Epithelial cell of proximal tubule (primary cell): ENCODE data around the gene INF2. TPM values are rescaled to one million over a fixed set of nuclear protein-coding genes. Genes with fewer than 3 reads are reported as not detected.

ENCODE experiments used
- DNase-seq: peaks from one replicate; pipeline ENCODE4 v3.0.0-alpha.2; 2011; ENCODE audit warnings: low read depth
- H3K4me3 ChIP-seq: 2 replicates; pipeline ENCODE4 v1.5.1; 2011; ENCODE audit warnings: low read depth, mild to moderate bottlenecking, low read length
- total RNA-seq: library from RNA; depleted of rRNA; stranded (reverse); fragments of >200 nt; gene quantifications from 2 replicates; pipeline ENCODE4 v1.2.3, GENCODE V29; 2015
- TF ChIP-seq, protein P1 (sequence below): conservative IDR thresholded peaks from 2 replicates; pipeline ENCODE4 v1.5.1; 2012; ENCODE audit warnings: low read depth, mild to moderate bottlenecking, low read length

Gene INF2
- total RNA-seq, 1 donor from 2014 or later: 100 TPM

DNA sequence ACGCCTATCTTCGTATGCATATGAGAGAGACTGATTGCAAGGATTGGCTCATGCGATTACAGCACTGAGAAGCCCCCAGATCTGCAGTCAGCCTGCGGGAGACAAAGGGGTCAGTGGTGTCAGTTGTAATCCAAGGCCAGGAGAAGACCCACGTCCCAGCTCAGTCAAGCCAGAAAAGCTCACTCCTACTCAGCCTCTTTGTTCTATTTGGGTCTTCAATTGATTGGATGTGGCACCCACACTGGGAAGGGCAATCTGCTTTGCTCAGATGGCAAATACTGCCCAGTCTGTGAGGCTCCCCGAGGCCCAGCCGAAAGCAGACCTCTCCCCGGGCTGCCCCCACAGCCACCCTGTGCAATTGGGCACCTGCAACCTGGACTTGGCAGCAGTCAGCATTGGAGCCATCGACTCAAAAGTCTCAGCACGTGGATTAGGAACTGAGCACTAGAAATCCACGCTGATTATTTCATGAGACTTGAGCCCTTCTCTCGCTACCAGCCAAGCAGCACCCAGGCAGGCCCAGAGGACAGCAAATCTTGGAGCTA is 45.3 kb upstream of the INF2 start:
- no peak for DNase-seq
- H3K4me3 ChIP-seq: no peak overlapping the region
- TF ChIP-seq, protein P1, sequence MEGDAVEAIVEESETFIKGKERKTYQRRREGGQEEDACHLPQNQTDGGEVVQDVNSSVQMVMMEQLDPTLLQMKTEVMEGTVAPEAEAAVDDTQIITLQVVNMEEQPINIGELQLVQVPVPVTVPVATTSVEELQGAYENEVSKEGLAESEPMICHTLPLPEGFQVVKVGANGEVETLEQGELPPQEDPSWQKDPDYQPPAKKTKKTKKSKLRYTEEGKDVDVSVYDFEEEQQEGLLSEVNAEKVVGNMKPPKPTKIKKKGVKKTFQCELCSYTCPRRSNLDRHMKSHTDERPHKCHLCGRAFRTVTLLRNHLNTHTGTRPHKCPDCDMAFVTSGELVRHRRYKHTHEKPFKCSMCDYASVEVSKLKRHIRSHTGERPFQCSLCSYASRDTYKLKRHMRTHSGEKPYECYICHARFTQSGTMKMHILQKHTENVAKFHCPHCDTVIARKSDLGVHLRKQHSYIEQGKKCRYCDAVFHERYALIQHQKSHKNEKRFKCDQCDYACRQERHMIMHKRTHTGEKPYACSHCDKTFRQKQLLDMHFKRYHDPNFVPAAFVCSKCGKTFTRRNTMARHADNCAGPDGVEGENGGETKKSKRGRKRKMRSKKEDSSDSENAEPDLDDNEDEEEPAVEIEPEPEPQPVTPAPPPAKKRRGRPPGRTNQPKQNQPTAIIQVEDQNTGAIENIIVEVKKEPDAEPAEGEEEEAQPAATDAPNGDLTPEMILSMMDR: no peak

- no peak overlapping the region for H3K4me3 ChIP-seq
- no peak for DNase-seq
- TF ChIP-seq, protein P1: no peak
Observed at GRCh38 chr14:104644656-104645378, 44.6 kb upstream of the INF2 start.

DNA sequence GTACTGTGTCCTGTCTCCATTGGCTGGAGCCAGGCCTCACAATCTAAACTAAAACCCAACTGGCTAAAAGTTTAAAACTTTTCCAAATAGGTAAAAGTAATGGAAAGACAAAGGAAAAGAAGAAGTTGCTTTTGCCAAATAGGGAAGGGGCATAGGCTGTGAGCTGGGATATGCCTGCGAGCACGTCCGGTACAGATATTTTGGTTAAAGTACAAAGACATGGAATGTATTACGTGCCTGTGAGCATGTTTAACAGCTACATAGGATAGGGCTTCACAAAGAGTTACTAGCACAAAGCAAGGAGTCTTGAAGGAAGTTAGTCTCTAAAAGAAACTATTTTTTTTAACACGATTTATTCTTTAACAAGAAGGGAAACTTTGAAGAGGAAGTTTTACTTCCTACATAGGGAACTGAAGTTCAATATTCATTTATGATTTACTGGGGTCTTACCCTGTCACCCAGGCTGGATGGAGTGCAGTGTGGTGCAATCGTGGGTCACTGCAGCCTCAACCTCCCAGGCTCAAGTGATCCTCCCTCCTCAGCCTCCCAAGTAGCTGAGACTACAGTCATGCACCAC is 41.9 kb upstream of the INF2 start:
- no peak for DNase-seq
- no peak overlapping the region for H3K4me3 ChIP-seq
- TF ChIP-seq, protein P1: no peak

- TF ChIP-seq, protein P1: peak; percentile 94
- peak overlapping the region; percentile 62 for H3K4me3 ChIP-seq
- no peak for DNase-seq
Observed at GRCh38 chr14:104650057-104650980, 39.1 kb upstream of the INF2 start.

- DNase-seq: no peak
Observed at GRCh38 chr14:104650981-104651875, 38.2 kb upstream of the INF2 start.

More at GRCh38 chr14:104650981-104651875, 38.2 kb upstream of the INF2 start:
- TF ChIP-seq, protein P1: no peak
- H3K4me3 ChIP-seq: no peak overlapping the region
